NCI-H1417 treated with DMSO at 0.1 percent for 48 hours (cell line): Measurements from ENCODE around the gene STAB2.
A peak's percentile ranks its signal among the peaks of the same experiment; 100 is the strongest.

Source experiments
- DNase-seq: peaks from one replicate; lab custom pipeline; 2025; lab: John Stamatoyannopoulos, UW

Gene STAB2

GRCh38 chr12:103588680-103589079 is 1.6 kb downstream of the STAB2 start:
- no peak for DNase-seq

GRCh38 chr12:103589517-103589916 is 2.4 kb downstream of the STAB2 start:
- DNase-seq = no peak

GRCh38 chr12:103590271-103590670 is 3.2 kb downstream of the STAB2 start:
- no peak for DNase-seq

- DNase-seq = no peak
Observed at GRCh38 chr12:103596981-103597380, 9.9 kb downstream of the STAB2 start.

- no peak for DNase-seq
Observed at GRCh38 chr12:103599274-103599673, 12.2 kb downstream of the STAB2 start.

GRCh38 chr12:103600967-103601728 is 14.1 kb downstream of the STAB2 start:
- no peak for DNase-seq

- DNase-seq = no peak
Observed at GRCh38 chr12:103620395-103620794, 33.3 kb downstream of the STAB2 start.

- DNase-seq = no peak
Observed at GRCh38 chr12:103623716-103624115, 36.6 kb downstream of the STAB2 start.

GRCh38 chr12:103626498-103626897 is 39.4 kb downstream of the STAB2 start:
- DNase-seq = peak; percentile 2

GRCh38 chr12:103627189-103627855 is 40.2 kb downstream of the STAB2 start:
- no peak for DNase-seq

GRCh38 chr12:103632554-103633216 is 45.6 kb downstream of the STAB2 start:
- no peak for DNase-seq

- DNase-seq = no peak
Observed at GRCh38 chr12:103634732-103635131, 47.7 kb downstream of the STAB2 start.

- DNase-seq = no peak
Observed at GRCh38 chr12:103635419-103635818, 48.3 kb downstream of the STAB2 start.

- DNase-seq = no peak
Observed at GRCh38 chr12:103637021-103637420, 49.9 kb downstream of the STAB2 start.

- no peak for DNase-seq
Observed at GRCh38 chr12:103637429-103637828, 50.4 kb downstream of the STAB2 start.

GRCh38 chr12:103639983-103640382 is 52.9 kb downstream of the STAB2 start:
- no peak for DNase-seq

- DNase-seq = no peak
Observed at GRCh38 chr12:103640410-103640809, 53.3 kb downstream of the STAB2 start.

GRCh38 chr12:103640831-103641230 is 53.8 kb downstream of the STAB2 start:
- DNase-seq = no peak

- DNase-seq = no peak
Observed at GRCh38 chr12:103642240-103642864, 55.3 kb downstream of the STAB2 start.

- DNase-seq = no peak
Observed at GRCh38 chr12:103645202-103645601, 58.1 kb downstream of the STAB2 start.

- no peak for DNase-seq
Observed at GRCh38 chr12:103647267-103647666, 60.2 kb downstream of the STAB2 start.

GRCh38 chr12:103652808-103653207 is 65.7 kb downstream of the STAB2 start:
- no peak for DNase-seq
